K562 (cell line): ENCODE measurements around the gene GRIA3. TPM values are rescaled to one million over a fixed set of nuclear protein-coding genes. Genes with fewer than 3 reads are reported as not detected.

Experiments
- ATAC-seq: fragments of 200-7000 bp; cut with Tn5 transposase; 3 replicates; pipeline ENCODE4 v1.9.1; 2020; ENCODE audit warnings: moderate library complexity
- BruUV-seq: library from RNA; stranded (reverse); fragments of 400-500 nt; replicated peaks from 2 replicates; lab custom pipeline; 2021; lab: Mats Ljungman, UMichigan
- CTCF ChIA-PET: fragments of 300-600 bp; formaldehyde crosslinking; extraction: SDS; loops from one replicate; lab custom pipeline; 2021; ENCODE audit warnings: low intra/inter-chr PET ratio; lab: Yijun Ruan, JAX
- POLR2A ChIA-PET: fragments of 300-600, 350-650 bp; sonication (Branson Sonifier 250); formaldehyde crosslinking; extraction: SDS; loops from one replicate; lab custom pipeline; 2021; ENCODE audit warnings: antibody characterized with exemption, inconsistent platforms; lab: Yijun Ruan, JAX
- DNase-seq, 4 experiments: peaks; one replicate each; pipeline versions ENCODE4 v3.0.0 to v3.0.0-alpha.2; 2011 to 2018; ENCODE audit warnings: low spot score in 3 of 4, mixed read lengths in 3 of 4; ENCODE audit errors: extremely low read depth in 1 of 4
- FAIRE-seq: peaks from 2 replicates; lab custom pipeline; 2011; peaks lifted over from hg19 to GRCh38; lab: Jason Lieb, UNC
- H2AFZ ChIP-seq: 2 replicates; pipeline ENCODE4 v1.6.0; 2011; ENCODE audit warnings: low read depth, low read length, control low read depth, inconsistent platforms
- H3K27ac ChIP-seq: fragments of 200-600 bp; 3 replicates; pipeline ENCODE4 v1.8.0; 2011; ENCODE audit warnings: low read depth, mild to moderate bottlenecking, control low read depth, inconsistent platforms, low read length, moderate library complexity, mixed read lengths; ENCODE audit errors: extremely low read depth
- H3K27me3 ChIP-seq, 2 experiments: fragments of 300-600 bp in 1 of 2; 2 replicates in 1 of 2; 3 replicates in 1 of 2; pipeline versions ENCODE4 v1.6.0 to v1.8.0; 2011; ENCODE audit warnings: inconsistent platforms in 2 of 2, low read length in 2 of 2, mild to moderate bottlenecking in 1 of 2, mixed read lengths in 1 of 2, moderate library complexity in 1 of 2; ENCODE audit not compliant: control insufficient read depth in 2 of 2, insufficient read depth in 2 of 2
- H3K36me3 ChIP-seq: fragments of 300-600 bp; 3 replicates; pipeline ENCODE4 v1.8.0; 2011; ENCODE audit warnings: mild to moderate bottlenecking, low read length, inconsistent platforms; ENCODE audit not compliant: control insufficient read depth, insufficient read depth
- H3K4me1 ChIP-seq, 2 experiments: fragments of 200-600 bp in 1 of 2; replicated peaks in 1 of 2; 2 replicates in 1 of 2; 3 replicates in 1 of 2; pipeline versions ENCODE4 v1.5.1 to v1.8.0; 2011; ENCODE audit warnings: inconsistent platforms in 2 of 2, low read length in 2 of 2, mild to moderate bottlenecking in 1 of 2, mixed read lengths in 1 of 2, moderate library complexity in 1 of 2; ENCODE audit not compliant: control insufficient read depth in 2 of 2, insufficient read depth in 2 of 2
- H3K4me2 ChIP-seq: 2 replicates; pipeline ENCODE4 v1.6.1; 2011; ENCODE audit warnings: low read length, control low read depth, inconsistent platforms, mixed read lengths; ENCODE audit not compliant: insufficient read depth
- H3K4me3 ChIP-seq: fragments of 200-600 bp; sonication (generic), shearing (Covaris generic); 2 replicates; pipeline ENCODE4 v1.5.1; 2016; ENCODE audit warnings: control low read depth, inconsistent platforms
- H3K79me2 ChIP-seq: fragments of 200-600 bp; 3 replicates; pipeline ENCODE4 v1.8.0; 2011; ENCODE audit warnings: low read length, inconsistent platforms; ENCODE audit not compliant: control insufficient read depth, insufficient read depth
- H3K9ac ChIP-seq, 2 experiments: 2 replicates each; pipeline versions ENCODE4 v1.6.0 to v1.6.1; 2011; ENCODE audit warnings: low read depth in 2 of 2, low read length in 2 of 2, control low read depth in 1 of 2, inconsistent platforms in 1 of 2, mild to moderate bottlenecking in 1 of 2, mixed read lengths in 1 of 2; ENCODE audit not compliant: insufficient read depth in 1 of 2
- H3K9me1 ChIP-seq: one replicate; pipeline ENCODE4 v1.6.0; 2011; ENCODE audit warnings: inconsistent platforms, mild to moderate bottlenecking, low read length, moderate library complexity; ENCODE audit not compliant: control insufficient read depth, insufficient read depth
- H3K9me3 ChIP-seq: replicated peaks from 2 replicates; pipeline ENCODE4 v1.5.1; 2011; ENCODE audit warnings: low read depth, low read length, inconsistent platforms; ENCODE audit not compliant: control insufficient read depth, insufficient read depth
- H4K20me1 ChIP-seq: replicated peaks from 2 replicates; pipeline ENCODE4 v1.6.1; 2011; ENCODE audit warnings: low read length, inconsistent platforms, mixed read lengths; ENCODE audit not compliant: control insufficient read depth, insufficient read depth
- CREM ChIP-seq: IDR thresholded peaks from 2 replicates; pipeline ENCODE4 v1.6.1; 2014; ENCODE audit warnings: antibody characterized with exemption, low read depth
- HCFC1 ChIP-seq: IDR thresholded peaks from 2 replicates; pipeline ENCODE4 v1.6.1; 2012; ENCODE audit warnings: low read depth, low read length, improper control_type of control experiment
- HDAC3 ChIP-seq: fragments of 450-650 bp; IDR thresholded peaks from 2 replicates; pipeline ENCODE4 v1.6.1; 2018; ENCODE audit warnings: borderline replicate concordance, mild to moderate bottlenecking, moderate library complexity; ENCODE audit not compliant: partially characterized antibody
- JUNB ChIP-seq: fragments of 450-650 bp; formaldehyde crosslinking; conservative IDR thresholded peaks from 2 replicates; pipeline ENCODE4 v1.4.0; 2020; ENCODE audit warnings: mild to moderate bottlenecking
- MTF1 ChIP-seq: fragments of 250-450 bp; sonication (Bioruptor Pico); IDR thresholded peaks from 2 replicates; pipeline ENCODE4 v1.9.0; 2021; ENCODE audit warnings: moderate library complexity, mild to moderate bottlenecking, inconsistent platforms, borderline replicate concordance
- MYNN ChIP-seq, 2 experiments: sonication (generic); formaldehyde crosslinking in 1 of 2; IDR thresholded peaks; 2 replicates each; pipeline versions ENCODE4 v1.5.0 to v1.6.1; 2016 to 2020; ENCODE audit warnings: antibody characterized with exemption in 1 of 2, missing genetic modification reagents in 1 of 2
- NCOA2 ChIP-seq, 2 experiments: fragments of 450-650 bp; IDR thresholded peaks; 2 replicates each; pipeline ENCODE4 v1.6.1; 2018; ENCODE audit warnings: mild to moderate bottlenecking in 2 of 2, moderate library complexity in 1 of 2; ENCODE audit not compliant: partially characterized antibody in 2 of 2
- RUNX1 ChIP-seq: sonication (generic); IDR thresholded peaks from 2 replicates; pipeline ENCODE4 v1.6.1; 2016; ENCODE audit warnings: antibody characterized with exemption, low read depth
- SAFB ChIP-seq: fragments of 200-400 bp; formaldehyde crosslinking; IDR thresholded peaks from 2 replicates; pipeline ENCODE4 v1.6.1; 2017; ENCODE audit warnings: low read depth, low read length, borderline replicate concordance
- SP1 ChIP-seq: sonication (generic); formaldehyde crosslinking; IDR thresholded peaks from 2 replicates; pipeline ENCODE4 v1.8.1; 2022; ENCODE audit warnings: mild to moderate bottlenecking, missing genetic modification reagents
- ZNF444 ChIP-seq: fragments of 250-450 bp; sonication (Bioruptor Pico); IDR thresholded peaks from 2 replicates; pipeline ENCODE4 v1.4.0; 2020; ENCODE audit warnings: mild to moderate bottlenecking, moderate library complexity
- WGBS: fragments of 100-300 bp; shearing (Covaris generic); methylation state at CpG from one replicate; pipeline ENCODE4 v1.1.6; 2016; ENCODE audit warnings: low coverage, mixed read lengths; ENCODE audit not compliant: insufficient coverage; ENCODE audit errors: missing lambda C conversion rate; 5-methylcytosine and 5-hydroxymethylcytosine counted together
- in situ Hi-C: fragments of 300-500 bp; cut with MboI; formaldehyde crosslinking; loops from 4 replicates; pipeline ENCODE4 v1.15.0; 2018; ENCODE audit warnings: inconsistent platforms, mixed read lengths
- intact Hi-C: fragments of 100-400 bp; cut with micrococcal nuclease; formaldehyde crosslinking; loops from 2 replicates; pipeline ENCODE4 v1.14.2; 2022
- polyA plus RNA-seq, 8 experiments: library from polyadenylated mRNA; depleted of rRNA in 4 of 8; stranded (reverse) in 5 of 8; unstranded in 3 of 8; fragments of >200 nt; fragmentation: Nextera tagmentation in 2 of 8; fragmentation: Illumina TruSeq in 1 of 8; extraction: Ambion mirVana in 2 of 8; extraction: Trizol in 1 of 8; gene quantifications; 2 replicates each; pipeline versions ENCODE4 v1.2.1 to v1.2.3, GENCODE V29; 2011 to 2014; ENCODE audit warnings: inconsistent platforms in 1 of 8, missing spikeins in 1 of 8
- total RNA-seq, 7 experiments: library from RNA; depleted of rRNA in 6 of 7; stranded (reverse); fragments of >200 nt in 6 of 7; fragmentation: Illumina TruSeq in 2 of 7; extraction: Trizol in 2 of 7; gene quantifications; 2 replicates each; pipeline versions ENCODE4 v1.2.1 to v1.2.3, GENCODE V29; 2011 to 2021; ENCODE audit warnings: low replicate concordance in 1 of 7
- TF ChIP-seq, protein P1 (sequence below): sonication (generic); formaldehyde crosslinking; IDR thresholded peaks from 2 replicates; pipeline ENCODE4 v1.8.1; 2023; ENCODE audit warnings: mild to moderate bottlenecking, missing genetic modification reagents
- TF ChIP-seq, protein P2 (sequence below): fragments of 450-650 bp; formaldehyde crosslinking; IDR thresholded peaks from 2 replicates; pipeline ENCODE4 v1.4.0; 2022; ENCODE audit warnings: missing genetic modification characterization
- TF ChIP-seq, protein P3 (sequence below), 2 experiments: IDR thresholded peaks; 2 replicates each; pipeline ENCODE4 v1.6.1; 2011; ENCODE audit warnings: borderline replicate concordance in 1 of 2, control low read depth in 1 of 2, low read depth in 1 of 2, low read length in 1 of 2, mild to moderate bottlenecking in 1 of 2, mixed read lengths in 1 of 2, moderate library complexity in 1 of 2; ENCODE audit not compliant: insufficient read depth in 1 of 2, insufficient read length in 1 of 2, poor library complexity in 1 of 2, severe bottlenecking in 1 of 2; ENCODE audit errors: extremely low read depth in 1 of 2

Gene GRIA3
- total and polyA plus RNA-seq, 9 of the 15 experiments (the other 6 are each of a cell fraction or from before 2014, with no cell fraction given) = 0.10 TPM; not detected in 8

DNA sequence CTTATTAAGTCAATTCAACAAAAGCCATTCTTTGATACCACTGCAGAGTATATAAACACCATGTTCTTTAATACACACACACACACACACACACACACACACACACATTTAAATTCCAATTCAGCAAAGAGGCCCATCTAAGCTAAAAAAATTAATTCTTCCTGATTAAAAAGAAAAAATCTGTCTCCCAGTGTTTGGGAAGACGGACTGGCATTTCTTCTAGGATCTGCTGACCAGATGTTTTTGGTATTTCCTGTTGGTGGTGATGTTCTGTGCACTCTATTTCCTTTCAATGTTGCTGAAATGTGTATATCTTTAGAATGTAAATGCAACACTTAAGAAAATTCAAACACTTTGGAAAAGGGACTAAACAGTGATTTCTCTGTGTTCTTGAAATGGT, 304.9 kb downstream of the GRIA3 start (continued):
- TF ChIP-seq, protein P1, sequence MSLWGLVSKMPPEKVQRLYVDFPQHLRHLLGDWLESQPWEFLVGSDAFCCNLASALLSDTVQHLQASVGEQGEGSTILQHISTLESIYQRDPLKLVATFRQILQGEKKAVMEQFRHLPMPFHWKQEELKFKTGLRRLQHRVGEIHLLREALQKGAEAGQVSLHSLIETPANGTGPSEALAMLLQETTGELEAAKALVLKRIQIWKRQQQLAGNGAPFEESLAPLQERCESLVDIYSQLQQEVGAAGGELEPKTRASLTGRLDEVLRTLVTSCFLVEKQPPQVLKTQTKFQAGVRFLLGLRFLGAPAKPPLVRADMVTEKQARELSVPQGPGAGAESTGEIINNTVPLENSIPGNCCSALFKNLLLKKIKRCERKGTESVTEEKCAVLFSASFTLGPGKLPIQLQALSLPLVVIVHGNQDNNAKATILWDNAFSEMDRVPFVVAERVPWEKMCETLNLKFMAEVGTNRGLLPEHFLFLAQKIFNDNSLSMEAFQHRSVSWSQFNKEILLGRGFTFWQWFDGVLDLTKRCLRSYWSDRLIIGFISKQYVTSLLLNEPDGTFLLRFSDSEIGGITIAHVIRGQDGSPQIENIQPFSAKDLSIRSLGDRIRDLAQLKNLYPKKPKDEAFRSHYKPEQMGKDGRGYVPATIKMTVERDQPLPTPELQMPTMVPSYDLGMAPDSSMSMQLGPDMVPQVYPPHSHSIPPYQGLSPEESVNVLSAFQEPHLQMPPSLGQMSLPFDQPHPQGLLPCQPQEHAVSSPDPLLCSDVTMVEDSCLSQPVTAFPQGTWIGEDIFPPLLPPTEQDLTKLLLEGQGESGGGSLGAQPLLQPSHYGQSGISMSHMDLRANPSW = no peak
- TF ChIP-seq, protein P2, sequence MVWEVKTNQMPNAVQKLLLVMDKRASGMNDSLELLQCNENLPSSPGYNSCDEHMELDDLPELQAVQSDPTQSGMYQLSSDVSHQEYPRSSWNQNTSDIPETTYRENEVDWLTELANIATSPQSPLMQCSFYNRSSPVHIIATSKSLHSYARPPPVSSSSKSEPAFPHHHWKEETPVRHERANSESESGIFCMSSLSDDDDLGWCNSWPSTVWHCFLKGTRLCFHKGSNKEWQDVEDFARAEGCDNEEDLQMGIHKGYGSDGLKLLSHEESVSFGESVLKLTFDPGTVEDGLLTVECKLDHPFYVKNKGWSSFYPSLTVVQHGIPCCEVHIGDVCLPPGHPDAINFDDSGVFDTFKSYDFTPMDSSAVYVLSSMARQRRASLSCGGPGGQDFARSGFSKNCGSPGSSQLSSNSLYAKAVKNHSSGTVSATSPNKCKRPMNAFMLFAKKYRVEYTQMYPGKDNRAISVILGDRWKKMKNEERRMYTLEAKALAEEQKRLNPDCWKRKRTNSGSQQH (CRISPR knock-in tag) = no peak
- TF ChIP-seq, protein P3, sequence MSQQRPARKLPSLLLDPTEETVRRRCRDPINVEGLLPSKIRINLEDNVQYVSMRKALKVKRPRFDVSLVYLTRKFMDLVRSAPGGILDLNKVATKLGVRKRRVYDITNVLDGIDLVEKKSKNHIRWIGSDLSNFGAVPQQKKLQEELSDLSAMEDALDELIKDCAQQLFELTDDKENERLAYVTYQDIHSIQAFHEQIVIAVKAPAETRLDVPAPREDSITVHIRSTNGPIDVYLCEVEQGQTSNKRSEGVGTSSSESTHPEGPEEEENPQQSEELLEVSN (IDR thresholded peaks at IDR 0.05; ENCODE audit: borderline replicate concordance in 1 of 2, extremely low read depth in 1 of 2, insufficient read depth in 1 of 2, insufficient read length in 1 of 2, low read depth in 1 of 2, low read length in 1 of 2, poor library complexity in 1 of 2, severe bottlenecking in 1 of 2) = no peak
- no peak for TF ChIP-seq ZNF444 (CRISPR knock-in tag)

DNA sequence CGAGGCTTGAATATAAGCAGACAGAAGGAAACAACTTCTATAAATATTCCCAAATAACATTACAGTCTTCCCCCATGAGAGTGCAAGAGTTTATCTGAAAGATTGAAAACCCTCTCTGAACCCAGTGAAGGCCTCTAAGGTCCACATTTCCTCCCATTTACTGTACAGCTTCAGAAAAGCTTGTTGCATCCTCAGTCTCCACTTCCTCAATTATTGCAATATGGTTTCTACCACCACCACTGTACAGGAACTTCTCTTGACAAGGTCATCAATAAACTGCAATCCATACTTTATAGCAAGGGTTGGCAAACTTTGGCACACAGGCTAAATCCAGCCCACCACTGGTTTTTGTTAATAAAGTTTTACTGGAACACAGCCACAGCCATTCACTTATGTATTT, 309.8 kb downstream of the GRIA3 start:
- no peak overlapping the region for H3K9ac ChIP-seq
- no peak overlapping the region for H3K27ac ChIP-seq
- intact Hi-C loops = no loop called here
- no peaks in the 10 kb centered on the region for H3K79me2 ChIP-seq
- no peaks in the 10 kb centered on the region for H3K4me1 ChIP-seq
- H3K27me3 ChIP-seq = peaks cover 0 to 5% of the 10 kb centered on the region in 2 experiments; a peak in 1 of 5 replicates
- DNase-seq (no peak), FAIRE-seq (no peak), ATAC-seq (no peak)
- no peaks in the 10 kb centered on the region for H3K36me3 ChIP-seq
- H4K20me1 ChIP-seq = no peaks in the 10 kb centered on the region
- 13% methylated on average over 1 of the region's 1 CpG for WGBS
- H2AFZ ChIP-seq = no peak overlapping the region
- H3K4me2 ChIP-seq = no peak overlapping the region
- CTCF ChIA-PET = no interaction called here
- POLR2A ChIA-PET = no interaction called here
- in situ Hi-C loops = no loop called here
- no TSS peak for BruUV-seq
- H3K9me3 ChIP-seq = no peaks in the 10 kb centered on the region
- no peak overlapping the region for H3K4me3 ChIP-seq
- H3K9me1 ChIP-seq = no peaks in the 10 kb centered on the region
- TF ChIP-seq MTF1 (CRISPR knock-in tag) (no peak), RUNX1 (no peak), SAFB (no peak), SP1 (no peak), NCOA2 (IDR thresholded peaks at IDR 0.05; ENCODE audit: partially characterized antibody in 2 of 2) (no peak), HDAC3 (no peak), CREM (no peak), MYNN (IDR thresholded peaks at IDR 0.05) (no peak), MYNN (CRISPR knock-in tag; IDR thresholded peaks at IDR 0.05) (no peak), HCFC1 (no peak), JUNB (CRISPR knock-in tag) (no peak)
